ENCODE results near the gene DNAH7.
"Not testable (repeated sequence)": the region's sequence is repeated elsewhere in the genome, so short reads cannot be mapped to it uniquely, and the experiment has no call there.

The DNAH7 gene

GRCh38 chr2:195959341-195959740 is 109.3 kb downstream of the DNAH7 start:
- DNase-seq, result no peak

GRCh38 chr2:195956725-195957124 is 111.9 kb downstream of the DNAH7 start:
- DNase-seq, result no peak

- no peak for DNase-seq
Observed at GRCh38 chr2:195945056-195945455, 123.6 kb downstream of the DNAH7 start.

- DNase-seq, result no peak
Observed at GRCh38 chr2:195937176-195937575, 131.5 kb downstream of the DNAH7 start.

- DNase-seq, result no peak
Observed at GRCh38 chr2:195934484-195934883, 134.2 kb downstream of the DNAH7 start.

GRCh38 chr2:195929531-195929930 is 139.1 kb downstream of the DNAH7 start:
- no peak for DNase-seq

- DNase-seq, result no peak
Observed at GRCh38 chr2:195925120-195925519, 143.5 kb downstream of the DNAH7 start.

GRCh38 chr2:195923889-195924288 is 144.7 kb downstream of the DNAH7 start:
- no peak for DNase-seq

GRCh38 chr2:195917021-195917600 is 151.5 kb downstream of the DNAH7 start:
- DNase-seq, result not testable (repeated sequence)

- no peak for DNase-seq
Observed at GRCh38 chr2:195912079-195912478, 156.6 kb downstream of the DNAH7 start.

GRCh38 chr2:195910570-195910969 is 158.1 kb downstream of the DNAH7 start:
- DNase-seq, result no peak

GRCh38 chr2:195909926-195910325 is 158.7 kb downstream of the DNAH7 start:
- DNase-seq, result no peak

GRCh38 chr2:195907474-195907873 is 161.2 kb downstream of the DNAH7 start:
- no peak for DNase-seq

GRCh38 chr2:195903956-195904355 is 164.7 kb downstream of the DNAH7 start:
- no peak for DNase-seq

- DNase-seq, result no peak
Observed at GRCh38 chr2:195902857-195903256, 165.8 kb downstream of the DNAH7 start.

- no peak for DNase-seq
Observed at GRCh38 chr2:195899226-195899625, 169.4 kb downstream of the DNAH7 start.

GRCh38 chr2:195898505-195899191 is 170.0 kb downstream of the DNAH7 start:
- peak in 1 of 2 experiments; percentile 20 for DNase-seq

GRCh38 chr2:195891081-195891480 is 177.6 kb downstream of the DNAH7 start:
- DNase-seq, result no peak

GRCh38 chr2:195879153-195879552 is 189.5 kb downstream of the DNAH7 start:
- no peak for DNase-seq

GRCh38 chr2:195871326-195871725 is 197.3 kb downstream of the DNAH7 start:
- no peak for DNase-seq

GRCh38 chr2:195864316-195864715 is 204.3 kb downstream of the DNAH7 start:
- DNase-seq, result no peak

GRCh38 chr2:195863564-195863963 is 205.1 kb downstream of the DNAH7 start:
- DNase-seq, result no peak

- no peak for DNase-seq
Observed at GRCh38 chr2:195863121-195863520, 205.5 kb downstream of the DNAH7 start.

- no peak for DNase-seq
Observed at GRCh38 chr2:195861821-195862220, 206.8 kb downstream of the DNAH7 start.

GRCh38 chr2:195859513-195859912 is 209.1 kb downstream of the DNAH7 start:
- no peak for DNase-seq
